MM.1S (cell line): ENCODE measurements around the gene UNC13A.

ENCODE experiments used
- DNase-seq: peaks from one replicate; pipeline ENCODE4 v3.0.0-alpha.2; 2015
- H2AFZ ChIP-seq: fragments of 300-600 bp; sonication (generic); 2 replicates; pipeline ENCODE4 v1.6.0; 2016; ENCODE audit warnings: antibody characterized with exemption, low read length
- H3F3A ChIP-seq: fragments of 300-600 bp; sonication (generic); 2 replicates; pipeline ENCODE4 v1.6.1; 2016; ENCODE audit warnings: mild to moderate bottlenecking, antibody characterized with exemption, low read length, moderate library complexity, mixed read lengths; ENCODE audit not compliant: insufficient read depth
- H3K27ac ChIP-seq: fragments of 300-600 bp; sonication (generic); 2 replicates; pipeline ENCODE4 v1.5.1; 2016; ENCODE audit warnings: mild to moderate bottlenecking, low read length
- H3K27me3 ChIP-seq: fragments of 300-600 bp; sonication (generic); replicated peaks from 2 replicates; pipeline ENCODE4 v1.6.0; 2016; ENCODE audit warnings: low read length; ENCODE audit not compliant: insufficient read depth
- H3K36me3 ChIP-seq: fragments of 300-600 bp; sonication (generic); replicated peaks from 2 replicates; pipeline ENCODE4 v1.6.1; 2016; ENCODE audit warnings: mild to moderate bottlenecking, low read length, mixed read lengths; ENCODE audit not compliant: insufficient read depth
- H3K4me1 ChIP-seq: fragments of 300-600 bp; sonication (generic); 2 replicates; pipeline ENCODE4 v1.6.1; 2016; ENCODE audit warnings: low read length, mixed read lengths
- H3K4me2 ChIP-seq: fragments of 300-600 bp; sonication (generic); 2 replicates; pipeline ENCODE4 v1.6.0; 2016; ENCODE audit warnings: low read depth, low read length
- H3K4me3 ChIP-seq: fragments of 300-600 bp; sonication (generic); 2 replicates; pipeline ENCODE4 v1.5.1; 2016; ENCODE audit warnings: low read length, mixed read lengths
- H3K79me2 ChIP-seq: fragments of 300-600 bp; sonication (generic); 2 replicates; pipeline ENCODE4 v1.6.1; 2016; ENCODE audit warnings: mixed run types, low read length, mixed read lengths
- H3K9ac ChIP-seq: fragments of 300-600 bp; sonication (generic); 2 replicates; pipeline ENCODE4 v1.6.1; 2016; ENCODE audit warnings: low read length, mixed read lengths
- H3K9me2 ChIP-seq: fragments of 300-600 bp; sonication (generic); replicated peaks from 2 replicates; pipeline ENCODE4 v1.6.1; 2016; ENCODE audit warnings: mild to moderate bottlenecking, low read length, mixed read lengths; ENCODE audit not compliant: insufficient read depth
- H3K9me3 ChIP-seq: fragments of 300-600 bp; sonication (generic); replicated peaks from 2 replicates; pipeline ENCODE4 v1.6.1; 2016; ENCODE audit warnings: mild to moderate bottlenecking, low read length, mixed read lengths; ENCODE audit not compliant: insufficient read depth
- H4K20me1 ChIP-seq: fragments of 300-600 bp; sonication (generic); 2 replicates; pipeline ENCODE4 v1.6.1; 2016; ENCODE audit warnings: mild to moderate bottlenecking, low read length, moderate library complexity, mixed read lengths; ENCODE audit not compliant: insufficient read depth
- EZH2 ChIP-seq: fragments of 300-600 bp; sonication (generic); optimal IDR thresholded peaks from 2 replicates; pipeline ENCODE3; 2017; ENCODE audit warnings: low read depth, mild to moderate bottlenecking, antibody characterized with exemption, low read length, mixed read lengths
- EZH2phosphoT487 ChIP-seq: fragments of 300-600 bp; sonication (generic); IDR thresholded peaks from 2 replicates; pipeline ENCODE4 v1.6.1; 2018; ENCODE audit warnings: antibody characterized with exemption, low read length
- TF ChIP-seq, protein P1 (sequence below): fragments of 300-600 bp; sonication (generic); IDR thresholded peaks from 2 replicates; pipeline ENCODE4 v1.5.1; 2016; ENCODE audit warnings: antibody characterized with exemption, low read length, mixed read lengths

Gene UNC13A

DNA sequence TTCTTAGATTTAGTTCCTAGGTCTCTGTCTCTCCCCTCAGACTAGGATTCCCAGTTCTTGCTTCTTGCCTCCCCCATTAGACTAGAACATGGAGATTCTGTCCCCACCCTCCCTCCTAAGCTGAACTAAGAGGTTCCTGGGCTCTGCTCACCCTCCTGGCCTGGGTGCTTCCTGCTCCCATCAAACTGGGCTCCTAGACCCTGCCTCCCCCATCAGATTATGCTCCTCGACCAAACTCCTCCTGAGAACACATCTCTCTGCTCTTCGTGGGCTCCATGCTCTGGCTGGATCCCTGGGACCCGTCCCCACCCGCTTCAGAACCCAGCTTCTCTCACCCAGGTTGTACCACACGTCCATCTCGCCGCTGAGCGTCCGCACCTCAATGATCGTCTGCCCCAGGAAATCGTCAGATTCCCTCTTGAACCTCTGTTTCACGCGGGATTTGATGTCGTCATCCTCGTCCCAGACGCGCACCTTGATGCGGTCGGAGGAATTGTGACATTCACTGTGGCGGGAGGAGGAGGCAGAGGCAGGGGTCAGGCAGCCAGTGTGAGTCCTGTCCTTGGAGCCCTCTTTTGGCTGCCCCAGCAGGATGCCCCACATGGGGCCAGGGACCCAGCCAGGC lies 42.7 kb downstream of the UNC13A start:
- no peak overlapping the region for H3K4me3 ChIP-seq
- H3F3A ChIP-seq = no peaks in the 10 kb centered on the region
- H3K27me3 ChIP-seq = peaks cover 79% of the 10 kb centered on the region
- H3K9ac ChIP-seq = no peak overlapping the region
- no peaks in the 10 kb centered on the region for H3K9me3 ChIP-seq
- H3K27ac ChIP-seq = no peak overlapping the region
- no peaks in the 10 kb centered on the region for H3K4me1 ChIP-seq
- no peak for TF ChIP-seq EZH2phosphoT487
- TF ChIP-seq, protein P1, sequence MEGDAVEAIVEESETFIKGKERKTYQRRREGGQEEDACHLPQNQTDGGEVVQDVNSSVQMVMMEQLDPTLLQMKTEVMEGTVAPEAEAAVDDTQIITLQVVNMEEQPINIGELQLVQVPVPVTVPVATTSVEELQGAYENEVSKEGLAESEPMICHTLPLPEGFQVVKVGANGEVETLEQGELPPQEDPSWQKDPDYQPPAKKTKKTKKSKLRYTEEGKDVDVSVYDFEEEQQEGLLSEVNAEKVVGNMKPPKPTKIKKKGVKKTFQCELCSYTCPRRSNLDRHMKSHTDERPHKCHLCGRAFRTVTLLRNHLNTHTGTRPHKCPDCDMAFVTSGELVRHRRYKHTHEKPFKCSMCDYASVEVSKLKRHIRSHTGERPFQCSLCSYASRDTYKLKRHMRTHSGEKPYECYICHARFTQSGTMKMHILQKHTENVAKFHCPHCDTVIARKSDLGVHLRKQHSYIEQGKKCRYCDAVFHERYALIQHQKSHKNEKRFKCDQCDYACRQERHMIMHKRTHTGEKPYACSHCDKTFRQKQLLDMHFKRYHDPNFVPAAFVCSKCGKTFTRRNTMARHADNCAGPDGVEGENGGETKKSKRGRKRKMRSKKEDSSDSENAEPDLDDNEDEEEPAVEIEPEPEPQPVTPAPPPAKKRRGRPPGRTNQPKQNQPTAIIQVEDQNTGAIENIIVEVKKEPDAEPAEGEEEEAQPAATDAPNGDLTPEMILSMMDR = no peak
- no peak for TF ChIP-seq EZH2
- H3K9me2 ChIP-seq = no peaks in the 10 kb centered on the region
- H2AFZ ChIP-seq = no peak overlapping the region
- H3K4me2 ChIP-seq = no peak overlapping the region
- H3K79me2 ChIP-seq = no peaks in the 10 kb centered on the region
- H4K20me1 ChIP-seq = no peaks in the 10 kb centered on the region
- no peak for DNase-seq
- H3K36me3 ChIP-seq = no peaks in the 10 kb centered on the region

DNA sequence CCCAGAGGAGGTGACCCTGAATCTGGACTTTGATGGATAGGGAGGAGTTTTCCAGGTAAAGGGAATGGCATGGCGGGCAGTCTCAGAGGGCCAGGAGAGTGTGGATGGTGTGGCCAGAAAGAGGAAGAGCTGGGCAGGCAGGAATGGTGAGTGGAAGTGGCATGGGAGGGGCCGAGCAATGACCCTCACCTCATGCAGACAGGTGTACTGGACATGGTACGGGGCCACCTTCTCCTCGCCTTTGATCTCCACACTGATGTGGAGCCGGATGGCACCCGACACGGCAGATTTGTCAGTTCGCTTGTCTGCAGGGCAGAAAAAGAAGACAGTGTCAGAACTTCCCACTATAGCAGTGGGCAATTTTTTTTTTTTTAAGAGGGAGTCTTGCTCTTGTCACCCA lies 45.5 kb downstream of the UNC13A start:
- Histone ChIP-seq H3K9me3 (no peaks in the 10 kb centered on the region), H3K36me3 (no peaks in the 10 kb centered on the region), H3K9me2 (no peaks in the 10 kb centered on the region), H3K4me1 (no peaks in the 10 kb centered on the region), H3K4me2 (no peak overlapping the region), H3F3A (no peaks in the 10 kb centered on the region), H3K27ac (no peak overlapping the region), H4K20me1 (no peaks in the 10 kb centered on the region), H2AFZ (no peak overlapping the region), H3K9ac (no peak overlapping the region), H3K27me3 (peaks cover 78% of the 10 kb centered on the region), H3K4me3 (no peak overlapping the region), H3K79me2 (no peaks in the 10 kb centered on the region)
- TF ChIP-seq, protein P1 = no peak
- TF ChIP-seq EZH2 (no peak), EZH2phosphoT487 (no peak)
- no peak for DNase-seq

DNA sequence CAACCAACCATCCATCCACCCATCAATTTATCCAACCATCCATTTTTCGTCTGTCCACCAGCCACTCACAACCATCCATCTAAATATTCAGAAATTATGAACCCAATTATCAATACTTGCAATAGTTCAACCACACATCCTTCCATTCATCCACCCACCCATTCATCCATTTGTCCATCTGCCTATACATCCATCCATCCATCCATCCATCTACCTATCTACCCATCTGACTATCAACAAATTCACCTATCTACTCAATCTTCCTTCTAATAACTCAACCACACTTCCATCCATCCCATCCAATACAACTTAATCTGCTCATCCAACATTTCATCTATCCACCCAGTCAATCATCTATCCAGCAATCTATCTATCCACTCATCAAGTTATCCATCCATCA lies 46.3 kb downstream of the UNC13A start:
- Histone ChIP-seq H3K79me2 (no peaks in the 10 kb centered on the region), H3K9me3 (no peaks in the 10 kb centered on the region), H3K9me2 (no peaks in the 10 kb centered on the region), H3K4me3 (no peak overlapping the region), H3K36me3 (no peaks in the 10 kb centered on the region), H3K4me2 (no peak overlapping the region), H4K20me1 (no peaks in the 10 kb centered on the region), H3K4me1 (no peaks in the 10 kb centered on the region), H3K9ac (no peak overlapping the region), H3F3A (no peaks in the 10 kb centered on the region), H2AFZ (no peak overlapping the region), H3K27me3 (peaks cover 78% of the 10 kb centered on the region), H3K27ac (no peak overlapping the region)
- TF ChIP-seq, protein P1 = no peak
- TF ChIP-seq EZH2phosphoT487 (no peak), EZH2 (no peak)
- no peak for DNase-seq
